T-helper 1 cell treated with Interleukin-12 subunit alpha and Interleukin-12 subunit beta and Interleukin-4 antibody, amounts not matched to agents 30 μg/mL and 1 μg/mL, for 36 hours (primary cell): ENCODE results near the gene OLR1.

Experiments
- H3K27ac Mint-ChIP-seq: one replicate; pipeline ENCODE4 v1.8.0; 2021; ENCODE audit warnings: mild to moderate bottlenecking, mixed read lengths
- H3K27me3 Mint-ChIP-seq: one replicate; pipeline ENCODE4 v1.8.0; 2021; ENCODE audit warnings: low read depth, mixed read lengths
- H3K36me3 Mint-ChIP-seq: one replicate; pipeline ENCODE4 v1.8.0; 2021; ENCODE audit warnings: low read depth, mixed read lengths
- H3K4me1 Mint-ChIP-seq: one replicate; pipeline ENCODE4 v1.8.0; 2021; ENCODE audit warnings: low read depth, mixed read lengths
- H3K4me3 Mint-ChIP-seq: one replicate; pipeline ENCODE4 v1.8.0; 2021; ENCODE audit warnings: mild to moderate bottlenecking, moderate library complexity, mixed read lengths
- H3K9me3 Mint-ChIP-seq: one replicate; pipeline ENCODE4 v1.8.0; 2021; ENCODE audit warnings: mixed read lengths

Gene OLR1

DNA sequence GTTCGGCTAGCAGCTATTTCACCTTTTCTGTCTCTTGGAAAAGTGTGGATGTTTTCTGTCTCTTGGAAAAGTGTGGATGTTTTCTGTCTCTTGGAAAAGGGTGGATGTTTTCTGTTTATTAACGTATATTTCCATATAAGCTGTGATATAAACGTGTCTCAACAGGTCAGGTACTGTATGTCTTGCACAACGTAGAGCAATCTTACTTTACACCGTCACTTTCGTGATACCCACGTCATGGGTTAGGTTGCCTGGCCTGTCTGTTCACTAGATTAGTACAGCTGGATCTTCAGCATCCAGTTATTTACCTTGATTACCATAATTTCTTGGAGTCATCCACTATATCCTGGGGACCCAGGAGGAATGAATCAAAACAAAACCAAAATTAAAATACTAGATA, 56.0 kb downstream of the OLR1 start:
- Mint-ChIP-seq H3K27me3 (peaks cover 16% of the 10 kb centered on the region), H3K4me1 (no peaks in the 10 kb centered on the region), H3K9me3 (no peaks in the 10 kb centered on the region), H3K36me3 (no peaks in the 10 kb centered on the region), H3K27ac (no peak overlapping the region), H3K4me3 (no peak overlapping the region)

DNA sequence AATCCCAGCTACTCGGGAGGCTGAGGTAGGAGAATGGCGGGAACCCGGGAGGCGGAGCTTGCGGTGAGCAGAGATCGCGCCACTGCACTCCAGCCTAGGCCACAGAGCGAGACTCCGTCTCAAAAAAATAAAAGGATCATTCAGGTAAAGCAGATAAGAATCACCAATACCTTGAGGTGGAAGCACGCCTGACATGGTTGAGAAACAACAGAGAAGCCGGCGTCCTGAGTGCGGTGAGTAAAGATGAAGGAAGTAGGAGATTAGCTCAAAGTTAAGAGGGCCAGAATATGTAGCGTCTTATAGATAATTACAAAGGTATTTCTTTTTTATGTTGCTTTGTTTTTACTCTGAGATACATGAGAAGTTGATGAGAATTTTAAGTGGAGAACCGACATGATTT, 56.6 kb downstream of the OLR1 start:
- no peaks in the 10 kb centered on the region for H3K9me3 Mint-ChIP-seq
- H3K36me3 Mint-ChIP-seq, result no peaks in the 10 kb centered on the region
- H3K27me3 Mint-ChIP-seq, result peaks cover 16% of the 10 kb centered on the region
- no peak overlapping the region for H3K27ac Mint-ChIP-seq
- no peaks in the 10 kb centered on the region for H3K4me1 Mint-ChIP-seq
- no peak overlapping the region for H3K4me3 Mint-ChIP-seq

DNA sequence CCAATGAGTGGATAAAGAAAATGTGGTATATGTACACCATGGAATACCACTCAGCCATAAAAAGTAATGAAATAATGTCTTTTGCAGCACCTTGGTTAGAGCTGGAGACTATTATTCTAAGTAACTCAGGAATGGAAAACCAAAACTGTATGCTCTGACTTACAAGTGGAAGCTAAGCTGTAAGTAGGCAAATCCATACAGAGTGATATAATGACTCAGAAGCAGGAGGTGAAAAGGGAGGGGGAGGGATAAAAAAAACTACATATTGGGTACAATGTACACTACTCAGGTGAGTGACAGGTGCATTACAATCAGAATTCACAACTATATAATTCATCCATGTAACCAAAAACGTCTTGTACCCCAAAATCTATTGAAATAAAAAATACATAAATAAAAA, 58.0 kb downstream of the OLR1 start:
- H3K36me3 Mint-ChIP-seq, result no peaks in the 10 kb centered on the region
- no peaks in the 10 kb centered on the region for H3K9me3 Mint-ChIP-seq
- H3K4me3 Mint-ChIP-seq, result no peak overlapping the region
- no peak overlapping the region for H3K27ac Mint-ChIP-seq
- no peaks in the 10 kb centered on the region for H3K4me1 Mint-ChIP-seq
- peaks cover 7% of the 10 kb centered on the region for H3K27me3 Mint-ChIP-seq

DNA sequence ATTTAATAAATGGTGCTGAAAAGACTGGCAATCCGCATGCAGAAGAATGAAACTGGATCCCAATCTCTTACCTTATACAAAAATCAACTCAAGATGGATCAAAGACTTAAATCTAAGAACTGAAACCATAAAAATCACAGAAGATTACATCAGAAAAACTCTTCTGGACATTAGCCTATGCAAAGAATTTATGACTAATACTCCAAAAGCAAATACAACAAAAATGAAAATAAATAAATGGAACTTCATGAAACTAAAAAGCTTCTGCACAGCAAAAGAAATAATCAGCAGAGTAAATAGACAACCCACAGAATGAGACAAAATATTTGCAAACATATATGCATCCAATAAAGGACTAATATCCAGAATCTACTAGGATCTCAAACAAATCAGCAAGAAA, 58.9 kb downstream of the OLR1 start:
- Mint-ChIP-seq H3K4me1 (no peaks in the 10 kb centered on the region), H3K27me3 (peaks cover 7% of the 10 kb centered on the region), H3K4me3 (no peak overlapping the region), H3K9me3 (no peaks in the 10 kb centered on the region), H3K36me3 (no peaks in the 10 kb centered on the region), H3K27ac (no peak overlapping the region)

DNA sequence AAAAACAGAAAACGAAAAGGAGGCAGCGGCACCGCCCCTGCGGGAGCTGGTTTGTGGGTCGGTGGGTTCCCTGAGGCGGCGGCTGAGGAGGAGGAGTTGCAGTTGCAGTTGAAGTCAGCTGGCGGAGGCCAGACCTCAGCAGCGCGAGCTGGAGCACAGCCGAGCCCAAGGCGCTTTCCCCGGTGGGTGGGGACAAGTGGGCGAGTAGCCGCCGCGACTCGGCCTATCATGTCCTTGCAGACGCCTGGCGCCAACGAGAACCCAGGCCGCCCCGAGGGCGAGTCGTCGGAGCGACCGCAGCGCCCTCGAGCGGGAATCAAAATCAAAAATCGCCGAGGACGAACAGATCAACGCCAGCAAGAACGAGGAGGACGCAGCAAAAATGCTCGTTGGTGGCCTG, 60.5 kb downstream of the OLR1 start:
- H3K4me3 Mint-ChIP-seq, result no peak overlapping the region
- peaks cover 8% of the 10 kb centered on the region for H3K27me3 Mint-ChIP-seq
- H3K4me1 Mint-ChIP-seq, result no peaks in the 10 kb centered on the region
- no peak overlapping the region for H3K27ac Mint-ChIP-seq
- no peaks in the 10 kb centered on the region for H3K9me3 Mint-ChIP-seq
- no peaks in the 10 kb centered on the region for H3K36me3 Mint-ChIP-seq

DNA sequence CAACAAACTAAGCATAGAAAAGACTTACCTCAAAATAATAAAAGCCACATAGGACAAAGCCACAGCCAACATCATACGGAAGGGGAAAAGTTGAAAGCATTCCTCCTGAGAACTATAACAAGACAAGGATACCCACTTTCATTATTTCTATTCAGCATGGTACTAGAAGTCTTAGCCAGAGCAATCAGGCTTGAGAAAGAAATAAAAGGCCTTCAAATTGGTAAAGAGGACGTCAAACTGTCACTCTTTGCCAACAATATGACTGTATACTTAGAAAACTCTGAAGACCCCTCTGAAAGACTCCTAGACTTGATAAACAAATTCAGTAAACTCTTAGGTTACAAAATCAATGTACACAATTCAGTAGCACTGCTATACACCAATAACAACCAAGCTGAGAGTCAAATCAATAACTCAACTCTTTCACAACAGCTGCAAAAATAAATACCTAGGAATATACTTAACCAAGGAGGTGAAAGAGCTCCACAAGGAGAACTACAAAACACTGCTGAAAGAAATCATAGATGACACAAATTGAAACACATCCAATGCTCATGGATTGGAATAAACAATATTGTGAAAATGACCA, 61.6 kb downstream of the OLR1 start:
- H3K9me3 Mint-ChIP-seq, result peaks cover 4% of the 10 kb centered on the region
- peaks cover 17% of the 10 kb centered on the region for H3K27me3 Mint-ChIP-seq
- no peak overlapping the region for H3K4me3 Mint-ChIP-seq
- no peaks in the 10 kb centered on the region for H3K4me1 Mint-ChIP-seq
- no peak overlapping the region for H3K27ac Mint-ChIP-seq
- H3K36me3 Mint-ChIP-seq, result no peaks in the 10 kb centered on the region
